Activated CD8-positive, alpha-beta memory T cell treated with anti-CD3 and anti-CD28 coated beads, Interleukin-2, amount 10 ng/mL, durations not matched to agents 7 days and 5 days (primary cell): ENCODE data around the gene PEX12. TPM values are rescaled to one million over a fixed set of nuclear protein-coding genes. Genes with fewer than 3 reads are reported as not detected.
"Not testable (repeated sequence)": the region's sequence is repeated elsewhere in the genome, so short reads cannot be mapped to it uniquely, and the experiment has no call there.

Experiments used
- ATAC-seq: fragments of 150-1000 bp; cut with Tn5 transposase; one replicate; pipeline ENCODE4 v1.10.0; 2021; ENCODE audit warnings: moderate library complexity
- CTCF ChIA-PET: fragments of 350-600 bp; sonication (Branson Sonifier 250); formaldehyde crosslinking; loops from one replicate; lab custom pipeline; 2021; ENCODE audit warnings: antibody characterized with exemption; lab: Charles Lee
- DNase-seq: peaks from one replicate; pipeline ENCODE4 v3.0.0-alpha.2; 2020
- H3K27ac Mint-ChIP-seq: one replicate; pipeline ENCODE4 v1.8.0; 2021; ENCODE audit warnings: mild to moderate bottlenecking, mixed read lengths
- H3K27me3 Mint-ChIP-seq: one replicate; pipeline ENCODE4 v1.8.0; 2021; ENCODE audit warnings: mixed read lengths
- H3K36me3 Mint-ChIP-seq: one replicate; pipeline ENCODE4 v1.8.0; 2021; ENCODE audit warnings: mild to moderate bottlenecking, mixed read lengths
- H3K4me1 Mint-ChIP-seq: one replicate; pipeline ENCODE4 v1.8.0; 2021; ENCODE audit warnings: mixed read lengths
- H3K4me3 Mint-ChIP-seq: one replicate; pipeline ENCODE4 v1.8.0; 2021; ENCODE audit warnings: mild to moderate bottlenecking, moderate library complexity, mixed read lengths
- H3K9me3 Mint-ChIP-seq: one replicate; pipeline ENCODE4 v1.8.0; 2022; ENCODE audit warnings: low read depth, mixed read lengths
- total RNA-seq, 2 experiments: library from RNA; stranded (reverse); gene quantifications; one replicate each; pipeline ENCODE4 v1.2.3, GENCODE V29; 2021

PEX12 gene
- total RNA-seq: 1 to 10 TPM; 3.9 to 4.6 TPM

DNA sequence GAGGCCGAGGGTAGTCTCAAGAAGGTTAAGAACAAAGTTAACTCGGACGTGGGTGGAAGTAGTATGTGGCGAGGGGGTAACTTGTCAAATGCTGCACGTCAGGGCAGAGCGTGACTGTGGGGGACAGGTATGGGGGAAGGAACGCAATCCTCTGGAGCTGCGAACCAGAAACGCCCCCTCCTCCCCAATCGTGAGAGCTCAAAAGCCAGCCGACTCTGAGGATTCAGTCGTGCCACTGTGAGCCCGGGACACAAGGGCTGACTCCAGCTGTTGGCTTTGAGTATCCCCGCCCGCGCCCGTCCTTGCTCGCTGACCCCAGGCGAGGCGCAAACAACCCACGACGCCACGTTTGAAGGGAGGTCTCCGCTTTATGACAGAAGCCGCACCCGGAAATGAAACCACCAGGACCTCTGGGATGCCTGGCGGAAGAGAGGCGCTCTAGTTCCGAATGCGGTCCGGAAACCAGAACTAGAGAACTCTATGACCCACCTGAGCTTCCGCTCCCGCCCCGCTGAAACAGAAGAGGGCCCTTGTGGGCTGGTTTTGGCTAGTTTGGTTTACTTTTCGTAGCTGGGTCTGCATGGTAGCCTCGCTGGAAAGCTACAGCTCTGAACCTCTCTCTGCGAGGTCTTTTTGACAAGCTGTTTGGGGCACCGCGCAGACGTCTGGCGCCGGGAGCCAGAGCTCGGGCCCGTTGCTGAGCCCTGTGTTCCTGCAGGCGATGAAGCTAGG lies at the start of gene PEX12:
TSS of gene PEX12 (minus strand) at position 375 of the 732 bp plus-strand sequence. CDS start 550 bp downstream, outside the sequence.
- CTCF ChIA-PET: interaction anchor here (0.6 to 2.4 kb wide), 16 partner anchors 8 to 366 kb away, joined by 3 to 14 read pairs (median 4); partner anchors contain the start of gene AP2B1
- ATAC-seq: peak; percentile 95
- DNase-seq: peak; percentile 95
- Mint-ChIP-seq H3K4me3 (peak within 1 kb of the TSS; percentile 100), H3K4me1 (peaks cover 25% of the 10 kb centered on the region), H3K27me3 (no peaks in the 10 kb centered on the region), H3K36me3 (peaks cover 4% of the 10 kb centered on the region), H3K27ac (peak within 1 kb of the TSS; percentile 99), H3K9me3 (no peaks in the 10 kb centered on the region)

DNA sequence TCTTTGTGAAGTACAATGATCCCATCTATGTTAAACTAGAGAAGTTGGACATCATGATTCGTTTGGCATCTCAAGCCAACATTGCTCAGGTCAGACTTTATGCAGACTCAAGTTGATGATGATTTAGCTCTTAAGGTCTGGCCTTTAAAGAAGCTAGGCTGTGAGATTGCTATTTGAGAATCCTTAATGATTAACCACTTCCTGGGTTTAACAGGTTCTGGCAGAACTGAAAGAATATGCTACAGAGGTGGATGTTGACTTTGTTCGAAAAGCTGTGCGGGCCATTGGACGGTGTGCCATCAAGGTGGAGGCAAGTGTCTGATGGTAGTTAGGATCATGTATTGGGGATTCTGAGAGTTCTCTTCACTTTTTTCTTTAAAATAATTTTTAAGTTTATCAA lies 49.0 kb upstream of the PEX12 start:
- ATAC-seq (no peak), DNase-seq (no peak)
- no peaks in the 10 kb centered on the region for H3K9me3 Mint-ChIP-seq
- peaks cover 46% of the 10 kb centered on the region for H3K36me3 Mint-ChIP-seq
- no peaks in the 10 kb centered on the region for H3K27me3 Mint-ChIP-seq
- CTCF ChIA-PET: interaction anchor here (1.5 kb wide), 1 partner anchor 14 kb away, joined by 4 read pairs; no protein-coding TSS in a partner anchor
- H3K4me1 Mint-ChIP-seq: peaks cover 3% of the 10 kb centered on the region
- H3K4me3 Mint-ChIP-seq: no peak overlapping the region
- no peak overlapping the region for H3K27ac Mint-ChIP-seq

DNA sequence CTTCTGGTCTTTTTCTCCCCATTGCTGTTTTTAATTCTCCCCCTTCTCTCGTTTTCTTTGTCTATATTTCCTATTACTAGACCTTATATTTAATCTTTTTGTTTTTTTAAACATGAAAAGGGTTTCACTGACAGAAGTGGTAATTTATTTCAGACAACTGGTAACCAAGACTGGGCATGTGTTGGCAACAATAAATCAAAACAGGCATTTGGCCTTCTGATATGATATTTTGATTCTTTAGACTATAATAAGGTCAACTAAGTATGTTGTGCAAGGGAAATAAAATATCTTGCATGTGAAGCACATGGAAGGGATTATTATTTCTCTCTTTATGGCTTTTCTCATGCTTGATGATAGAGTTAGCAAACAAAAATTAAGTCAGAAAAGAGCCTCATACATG lies 43.4 kb upstream of the PEX12 start:
- Mint-ChIP-seq H3K4me1 (peaks cover 2% of the 10 kb centered on the region), H3K4me3 (no peak overlapping the region), H3K36me3 (peaks cover 27% of the 10 kb centered on the region), H3K9me3 (no peaks in the 10 kb centered on the region), H3K27ac (no peak overlapping the region), H3K27me3 (no peaks in the 10 kb centered on the region)
- CTCF ChIA-PET: interaction anchor here (2.0 kb wide), 1 partner anchor 8 kb away, joined by 7 read pairs; no protein-coding TSS in a partner anchor
- no peak for ATAC-seq
- no peak for DNase-seq

DNA sequence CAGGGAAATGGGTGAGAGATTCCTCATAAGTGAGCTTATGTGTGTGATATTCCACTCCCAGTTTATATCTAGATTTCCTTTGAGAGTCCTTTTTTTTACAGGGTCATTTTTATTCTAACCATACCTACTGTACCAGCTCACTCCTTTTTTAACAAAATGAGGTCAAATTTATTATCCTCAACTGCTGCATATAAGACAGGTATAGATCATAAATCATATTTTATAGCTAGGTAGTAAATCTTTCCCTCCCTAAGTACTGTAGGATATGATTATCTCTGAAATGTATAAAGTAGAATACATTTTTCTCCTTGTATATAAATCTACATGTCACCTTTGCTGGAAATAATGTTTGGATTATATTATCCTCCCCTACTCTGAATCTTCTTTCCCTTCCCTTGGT lies 40.3 kb upstream of the PEX12 start:
- peaks cover 25% of the 10 kb centered on the region for H3K36me3 Mint-ChIP-seq
- peaks cover under 1% of the 10 kb centered on the region for H3K4me1 Mint-ChIP-seq
- CTCF ChIA-PET: interaction anchor here (0.6 to 1.8 kb wide), 3 partner anchors 129 to 236 kb away, joined by 3 to 7 read pairs (median 3); no protein-coding TSS in a partner anchor
- H3K27me3 Mint-ChIP-seq: no peaks in the 10 kb centered on the region
- H3K9me3 Mint-ChIP-seq: no peaks in the 10 kb centered on the region
- H3K27ac Mint-ChIP-seq: no peak overlapping the region
- DNase-seq: no peak
- H3K4me3 Mint-ChIP-seq: no peak overlapping the region
- ATAC-seq: no peak

DNA sequence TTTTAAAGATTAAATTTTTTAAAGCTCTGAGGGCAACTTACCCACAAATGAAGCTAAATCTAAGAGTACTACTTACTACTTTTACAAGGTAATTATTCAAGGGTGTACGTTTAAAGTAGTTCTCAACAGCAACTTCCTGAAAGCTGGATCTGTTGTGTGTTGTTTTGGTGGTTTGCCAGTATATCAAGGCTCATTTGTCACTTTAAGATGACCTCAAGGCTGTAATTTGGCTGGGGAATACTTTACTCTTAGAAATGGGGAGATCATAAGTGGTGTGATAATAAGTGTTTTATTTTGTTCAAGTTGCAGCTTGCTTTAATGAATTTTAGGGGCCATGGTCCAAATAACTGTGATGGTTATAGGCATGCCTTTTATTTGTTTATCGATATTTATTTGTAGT lies 39.1 kb upstream of the PEX12 start:
- ATAC-seq (no peak), DNase-seq (no peak)
- no peaks in the 10 kb centered on the region for H3K9me3 Mint-ChIP-seq
- H3K4me1 Mint-ChIP-seq: no peaks in the 10 kb centered on the region
- CTCF ChIA-PET: interaction anchor here (0.6 to 1.0 kb wide), 3 partner anchors 147 to 196 kb away, joined by 3 to 4 read pairs (median 3); no protein-coding TSS in a partner anchor
- H3K27ac Mint-ChIP-seq: no peak overlapping the region
- no peak overlapping the region for H3K4me3 Mint-ChIP-seq
- H3K27me3 Mint-ChIP-seq: no peaks in the 10 kb centered on the region
- peaks cover 29% of the 10 kb centered on the region for H3K36me3 Mint-ChIP-seq

DNA sequence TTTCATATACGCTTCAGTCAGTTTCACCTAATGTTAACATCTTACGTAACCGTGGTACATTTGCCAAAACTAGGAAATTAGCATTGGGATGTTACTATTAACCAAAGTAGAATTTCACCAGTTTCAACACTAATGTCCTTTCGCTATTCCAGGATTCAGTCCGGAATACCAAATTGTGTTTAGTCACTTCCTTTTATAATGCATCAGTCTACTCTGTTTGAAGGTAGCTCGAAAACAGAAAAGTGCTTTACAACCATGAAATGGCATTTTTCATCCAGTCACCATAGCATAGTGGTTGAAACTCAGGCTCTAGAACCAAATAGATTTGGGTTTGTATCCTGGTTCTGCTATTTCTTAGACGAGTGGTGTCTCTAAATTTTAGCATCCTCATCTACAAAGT lies 38.2 kb upstream of the PEX12 start:
- H3K27me3 Mint-ChIP-seq: no peaks in the 10 kb centered on the region
- H3K27ac Mint-ChIP-seq: no peak overlapping the region
- H3K4me3 Mint-ChIP-seq: no peak overlapping the region
- no peaks in the 10 kb centered on the region for H3K4me1 Mint-ChIP-seq
- H3K36me3 Mint-ChIP-seq: peaks cover 29% of the 10 kb centered on the region
- H3K9me3 Mint-ChIP-seq: no peaks in the 10 kb centered on the region
- DNase-seq: no peak
- ATAC-seq: no peak
- CTCF ChIA-PET: interaction anchor here (0.7 kb wide), 1 partner anchor 304 kb away, joined by 3 read pairs; no protein-coding TSS in a partner anchor

DNA sequence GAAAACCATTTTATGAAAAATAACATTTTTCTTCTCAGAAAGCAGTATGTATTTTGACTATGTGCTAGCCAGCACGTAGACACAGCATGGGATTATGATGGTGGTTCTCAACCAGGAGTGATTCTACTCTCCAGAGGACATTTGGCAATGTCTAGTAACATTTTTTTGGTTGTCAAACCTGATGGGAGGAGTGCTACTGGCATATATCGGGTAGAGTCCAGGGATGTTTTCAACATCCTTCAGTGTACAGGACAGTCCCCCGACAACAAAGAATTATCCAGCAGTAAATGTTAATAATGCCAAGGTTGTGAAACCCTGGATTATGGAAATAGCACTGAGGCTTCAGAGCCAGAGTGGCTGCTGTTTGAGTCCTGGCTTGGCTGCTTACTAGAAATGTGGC lies 36.4 kb upstream of the PEX12 start:
- Mint-ChIP-seq H3K4me3 (no peak overlapping the region), H3K27me3 (no peaks in the 10 kb centered on the region), H3K36me3 (peaks cover 34% of the 10 kb centered on the region), H3K27ac (no peak overlapping the region), H3K9me3 (no peaks in the 10 kb centered on the region), H3K4me1 (no peaks in the 10 kb centered on the region)
- ATAC-seq (no peak), DNase-seq (no peak)
- CTCF ChIA-PET: interaction anchor here (0.6 to 4.5 kb wide), 6 partner anchors 28 to 198 kb away, joined by 3 to 55 read pairs (median 4); partner anchors contain the start of gene RASL10B

DNA sequence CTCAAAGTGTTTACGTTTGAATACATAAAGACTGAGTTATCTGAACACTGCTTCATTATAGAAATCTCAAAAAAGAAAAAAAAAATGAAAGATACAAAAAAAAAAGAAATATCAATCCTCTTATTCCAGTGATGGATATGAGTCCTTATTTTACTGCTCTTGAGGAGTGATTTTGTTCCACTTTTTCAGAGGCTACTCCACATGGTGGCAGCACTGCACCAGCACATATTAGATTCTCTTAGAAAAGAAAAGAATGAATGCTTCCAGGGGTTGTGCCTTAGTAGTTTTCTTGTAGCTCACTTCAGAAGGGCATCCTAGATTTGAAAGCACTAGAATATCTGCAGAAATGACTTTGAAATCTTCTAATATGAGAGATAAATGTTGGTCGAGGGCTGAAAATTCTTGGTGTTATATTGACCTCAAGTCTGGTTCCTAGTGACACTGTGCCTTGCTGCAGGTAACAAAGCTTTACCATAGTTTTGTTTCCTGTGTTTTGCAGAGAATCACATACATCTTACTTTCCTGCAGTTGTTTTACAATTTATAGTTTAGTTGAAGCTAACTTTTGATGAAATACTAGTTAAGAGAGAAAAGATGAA lies 34.7 kb upstream of the PEX12 start:
- Mint-ChIP-seq H3K4me1 (no peaks in the 10 kb centered on the region), H3K36me3 (peaks cover 36% of the 10 kb centered on the region), H3K4me3 (no peak overlapping the region), H3K27me3 (no peaks in the 10 kb centered on the region), H3K27ac (no peak overlapping the region), H3K9me3 (no peaks in the 10 kb centered on the region)
- DNase-seq (peak; percentile 56), ATAC-seq (no peak)
- CTCF ChIA-PET: interaction anchor here (0.6 to 4.5 kb wide), 29 partner anchors 10 to 356 kb away, joined by 3 to 55 read pairs (median 4); partner anchors contain the start of genes AP2B1, MMP28, RASL10B and TAF15

DNA sequence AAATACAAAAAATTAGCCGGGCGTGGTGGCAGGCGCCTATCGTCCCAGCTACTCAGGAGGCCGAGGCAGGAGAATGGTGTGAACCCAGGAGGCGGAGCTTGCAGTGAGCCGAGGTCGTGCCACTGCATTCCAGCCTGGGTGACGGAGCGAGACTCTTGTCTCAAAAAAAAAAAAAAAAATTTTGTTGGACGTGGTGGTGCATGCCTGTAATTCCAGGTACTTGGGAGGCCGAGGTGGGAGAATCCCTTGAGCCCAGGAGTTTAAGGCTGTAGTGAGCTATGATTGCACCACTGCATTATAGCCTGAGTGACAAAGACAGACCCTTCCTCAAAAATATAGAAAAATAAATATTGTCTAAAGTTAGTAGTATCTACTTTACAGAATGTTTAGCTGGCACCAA lies 32.4 kb upstream of the PEX12 start:
- ATAC-seq, DNase-seq, H3K27me3 Mint-ChIP-seq, H3K4me1 Mint-ChIP-seq, H3K9me3 Mint-ChIP-seq, H3K4me3 Mint-ChIP-seq, H3K27ac Mint-ChIP-seq: not testable (repeated sequence)
- peaks cover 40% of the 10 kb centered on the region for H3K36me3 Mint-ChIP-seq
- CTCF ChIA-PET: interaction anchor here (0.9 to 4.5 kb wide), 2 partner anchors 136 to 154 kb away, joined by 3 to 55 read pairs; no protein-coding TSS in a partner anchor

DNA sequence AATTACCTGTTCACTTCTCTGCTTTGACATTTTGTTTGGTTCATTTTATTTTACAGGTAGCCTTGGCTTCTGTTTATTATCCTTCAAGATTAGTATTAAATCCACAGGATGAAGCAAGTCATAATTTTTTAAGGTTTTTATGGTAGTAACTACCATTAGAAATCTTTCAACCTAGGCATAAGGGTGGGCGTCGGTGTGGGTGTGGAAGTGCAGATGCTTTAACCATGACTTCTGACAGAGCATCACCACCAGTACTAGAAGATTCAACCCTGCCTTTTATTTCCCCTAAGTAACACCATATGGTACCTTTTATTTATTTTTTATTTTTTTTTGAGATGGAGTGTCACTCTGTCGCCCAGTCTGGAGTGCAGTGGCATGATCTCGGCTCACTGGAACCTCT lies 31.5 kb upstream of the PEX12 start:
- DNase-seq (no peak), ATAC-seq (no peak)
- no peaks in the 10 kb centered on the region for H3K27me3 Mint-ChIP-seq
- no peak overlapping the region for H3K27ac Mint-ChIP-seq
- CTCF ChIA-PET: no interaction called here
- H3K4me3 Mint-ChIP-seq: no peak overlapping the region
- peaks cover 41% of the 10 kb centered on the region for H3K36me3 Mint-ChIP-seq
- peaks cover 4% of the 10 kb centered on the region for H3K4me1 Mint-ChIP-seq
- no peaks in the 10 kb centered on the region for H3K9me3 Mint-ChIP-seq

DNA sequence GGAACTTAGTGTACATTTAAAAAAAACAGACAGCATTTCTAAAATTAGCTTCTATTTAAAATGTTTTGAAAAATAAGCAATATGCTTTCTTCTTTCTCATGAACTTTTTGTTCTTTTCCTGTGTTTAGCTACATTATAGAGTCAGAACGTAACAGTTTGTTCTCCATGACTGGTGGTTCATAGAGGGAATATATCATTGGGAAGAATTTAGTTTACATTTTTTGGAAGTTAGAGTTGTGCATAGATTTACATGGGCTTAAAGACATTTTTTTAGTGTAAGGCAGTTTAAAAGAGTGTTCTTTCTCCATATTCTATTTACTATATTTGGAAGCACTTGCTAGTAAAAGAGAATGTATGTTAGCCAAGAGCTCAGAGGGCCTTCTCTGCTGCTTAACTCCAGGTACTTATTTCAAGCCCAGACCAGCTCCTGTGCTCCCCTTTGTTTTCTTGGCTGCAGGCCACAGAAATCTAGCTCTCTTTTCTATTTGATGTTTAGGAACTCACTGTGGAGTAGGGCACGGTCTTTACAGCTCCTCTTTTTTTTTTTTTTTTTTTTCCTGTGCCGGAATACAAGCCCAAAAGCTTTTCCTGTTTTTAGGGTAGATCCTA lies 29.0 kb upstream of the PEX12 start:
- ATAC-seq: no peak
- Mint-ChIP-seq H3K27me3 (no peaks in the 10 kb centered on the region), H3K36me3 (peaks cover 46% of the 10 kb centered on the region), H3K4me1 (peaks cover 4% of the 10 kb centered on the region), H3K27ac (no peak overlapping the region), H3K9me3 (no peaks in the 10 kb centered on the region), H3K4me3 (no peak overlapping the region)
- CTCF ChIA-PET: interaction anchor here (0.8 to 2.3 kb wide), 3 partner anchors 141 to 295 kb away, joined by 5 to 12 read pairs (median 7); no protein-coding TSS in a partner anchor
- no peak for DNase-seq

DNA sequence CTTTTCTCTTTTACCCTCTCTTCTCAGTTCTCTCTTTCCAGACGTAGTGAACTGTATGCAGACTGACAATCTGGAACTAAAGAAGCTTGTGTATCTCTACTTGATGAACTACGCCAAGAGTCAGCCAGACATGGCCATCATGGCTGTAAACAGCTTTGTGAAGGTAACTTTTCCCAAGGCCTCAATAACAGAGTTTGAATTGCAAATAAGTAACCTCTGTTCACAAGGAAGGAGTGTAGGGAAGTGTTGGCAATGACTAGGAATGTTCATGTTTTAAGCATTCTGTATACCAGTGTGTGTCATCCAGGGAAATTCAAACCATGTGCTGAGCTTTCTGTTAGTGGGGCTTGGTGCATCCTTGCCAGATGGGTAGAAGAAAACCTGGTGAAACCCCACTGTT lies 27.3 kb upstream of the PEX12 start:
- no peaks in the 10 kb centered on the region for H3K9me3 Mint-ChIP-seq
- no peak overlapping the region for H3K4me3 Mint-ChIP-seq
- peaks cover 4% of the 10 kb centered on the region for H3K4me1 Mint-ChIP-seq
- DNase-seq (no peak), ATAC-seq (no peak)
- H3K27ac Mint-ChIP-seq: no peak overlapping the region
- CTCF ChIA-PET: interaction anchor here (1.0 kb wide), 2 partner anchors 10 to 142 kb away, joined by 3 to 4 read pairs; no protein-coding TSS in a partner anchor
- H3K27me3 Mint-ChIP-seq: no peaks in the 10 kb centered on the region
- H3K36me3 Mint-ChIP-seq: peaks cover 51% of the 10 kb centered on the region

DNA sequence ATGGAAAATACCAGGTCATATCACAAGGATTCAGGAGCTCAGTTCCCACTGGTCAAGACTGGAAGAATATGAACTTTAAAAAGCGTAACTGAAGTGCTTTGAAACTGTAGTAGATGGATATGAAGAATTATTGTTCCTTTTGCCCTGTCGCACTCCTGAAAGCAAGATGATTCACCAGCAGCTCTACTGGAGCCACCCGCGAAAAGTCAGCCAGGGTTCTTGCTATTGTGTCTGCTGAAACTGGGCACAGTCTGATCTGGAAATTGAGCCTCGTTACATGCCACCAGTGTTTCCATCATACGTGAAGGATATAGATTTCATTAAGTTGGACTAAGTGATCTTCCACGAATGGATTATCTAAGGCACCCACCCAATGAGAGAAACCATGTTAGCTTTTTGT lies 25.3 kb upstream of the PEX12 start:
- no peak overlapping the region for H3K4me3 Mint-ChIP-seq
- no peak for DNase-seq
- ATAC-seq: no peak
- peaks cover 54% of the 10 kb centered on the region for H3K36me3 Mint-ChIP-seq
- no peak overlapping the region for H3K27ac Mint-ChIP-seq
- CTCF ChIA-PET: interaction anchor here (1.5 kb wide), 1 partner anchor 160 kb away, joined by 4 read pairs; no protein-coding TSS in a partner anchor
- no peaks in the 10 kb centered on the region for H3K27me3 Mint-ChIP-seq
- peaks cover 4% of the 10 kb centered on the region for H3K4me1 Mint-ChIP-seq
- no peaks in the 10 kb centered on the region for H3K9me3 Mint-ChIP-seq
